NCI-H82 (cell line): ENCODE results near the gene KLHDC10.
"Not testable (repeated sequence)": the region's sequence is repeated elsewhere in the genome, so short reads cannot be mapped to it uniquely, and the experiment has no call there.

Experiments used
- DNase-seq: peaks from one replicate; lab custom pipeline; 2025; lab: John Stamatoyannopoulos, UW

KLHDC10 gene

DNA sequence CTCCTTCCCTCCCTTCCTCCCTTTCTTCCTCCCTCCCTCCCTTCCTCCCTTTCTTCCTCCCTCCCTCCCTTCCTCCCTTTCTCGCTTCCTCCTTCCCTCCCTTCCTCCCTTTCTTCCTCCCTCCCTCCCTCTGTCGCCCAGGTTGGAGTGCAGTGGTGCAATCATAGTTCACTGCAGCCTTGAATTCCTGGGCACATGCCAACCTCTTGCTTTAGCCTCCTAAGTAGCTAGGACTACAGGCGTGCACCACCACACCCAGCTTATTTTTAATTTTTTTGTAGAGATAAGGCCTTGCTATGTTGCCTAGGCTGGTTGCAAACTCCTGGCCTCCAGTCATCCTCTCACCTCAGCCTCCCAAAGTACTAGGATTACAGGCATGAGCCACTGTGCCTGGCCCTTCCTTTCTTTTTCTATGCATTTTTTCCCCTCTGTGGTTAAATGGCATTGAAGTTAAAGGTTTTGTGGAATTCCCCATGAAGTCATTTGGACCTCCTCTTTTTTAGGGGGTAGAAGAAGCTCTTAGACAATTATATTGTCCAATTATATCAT, 9.6 kb downstream of the KLHDC10 start:
- DNase-seq: no peak

GRCh38 chr7:130083497-130083896, 13.2 kb downstream of the KLHDC10 start:
- not testable (repeated sequence) for DNase-seq

DNA sequence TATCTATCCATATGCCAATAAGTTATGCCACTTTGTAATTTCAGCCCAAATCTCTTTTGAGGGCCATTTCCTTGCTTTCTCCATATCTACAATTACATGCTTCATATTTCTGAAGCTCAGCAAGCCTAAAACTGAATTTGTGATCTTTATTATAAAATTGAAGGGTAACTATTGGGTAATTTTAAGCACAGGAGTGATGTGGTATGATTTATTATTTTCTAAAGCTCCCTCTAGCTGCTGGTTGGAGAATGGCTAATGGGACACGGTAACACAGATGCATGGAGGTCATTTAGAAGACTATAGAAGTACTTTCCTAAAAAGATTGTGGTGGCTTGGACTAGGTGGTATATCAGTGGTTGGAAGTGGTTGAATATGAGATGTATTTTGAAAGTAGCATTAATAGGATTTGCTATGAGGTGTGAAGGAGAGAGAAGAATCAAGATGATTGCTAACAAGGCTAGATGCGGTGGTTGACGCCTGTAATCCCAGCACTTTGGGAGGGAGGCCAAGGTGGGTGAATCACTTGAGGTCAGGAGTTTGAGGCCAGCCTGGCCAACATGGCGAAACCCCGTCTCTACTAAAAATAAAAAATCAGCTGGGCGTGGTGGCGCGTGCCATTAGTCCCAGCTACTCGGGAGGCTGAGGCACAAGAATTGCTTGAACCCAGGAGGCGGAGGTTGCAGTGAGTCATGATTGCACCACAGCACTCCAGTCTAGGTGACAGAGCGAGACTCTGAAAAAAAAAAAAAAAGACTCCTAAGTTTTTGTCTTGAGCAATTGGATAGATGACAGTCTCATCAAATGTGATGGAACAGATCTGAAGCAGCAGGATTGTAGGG, 13.9 kb downstream of the KLHDC10 start:
- peak; percentile 18 for DNase-seq

DNA sequence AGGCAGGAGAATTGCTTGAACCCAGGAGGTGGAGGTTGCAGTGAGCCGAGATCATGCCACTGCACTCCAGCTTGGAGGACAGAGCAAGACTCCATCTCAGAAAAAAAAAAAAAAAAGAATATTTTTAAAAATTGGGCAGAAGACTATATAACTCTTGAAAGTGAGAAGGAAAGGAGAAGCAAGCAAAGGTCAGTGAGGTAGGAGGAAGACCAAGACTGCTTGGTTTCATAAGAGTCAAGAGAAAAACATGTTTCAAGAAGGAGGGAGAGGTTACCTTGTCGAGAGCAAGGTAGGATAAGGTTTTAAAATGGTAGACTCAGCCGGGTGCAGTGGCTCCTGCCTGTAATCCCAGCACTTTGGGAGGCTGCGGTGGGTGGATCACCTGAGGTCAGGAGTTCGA, 14.9 kb downstream of the KLHDC10 start:
- DNase-seq: not testable (repeated sequence)

- DNase-seq: no peak
These were observed 16.6 kb downstream of the KLHDC10 start for GRCh38 chr7:130086938-130087337.

- no peak for DNase-seq
These were observed 17.0 kb downstream of the KLHDC10 start for GRCh38 chr7:130087364-130087763.

DNA sequence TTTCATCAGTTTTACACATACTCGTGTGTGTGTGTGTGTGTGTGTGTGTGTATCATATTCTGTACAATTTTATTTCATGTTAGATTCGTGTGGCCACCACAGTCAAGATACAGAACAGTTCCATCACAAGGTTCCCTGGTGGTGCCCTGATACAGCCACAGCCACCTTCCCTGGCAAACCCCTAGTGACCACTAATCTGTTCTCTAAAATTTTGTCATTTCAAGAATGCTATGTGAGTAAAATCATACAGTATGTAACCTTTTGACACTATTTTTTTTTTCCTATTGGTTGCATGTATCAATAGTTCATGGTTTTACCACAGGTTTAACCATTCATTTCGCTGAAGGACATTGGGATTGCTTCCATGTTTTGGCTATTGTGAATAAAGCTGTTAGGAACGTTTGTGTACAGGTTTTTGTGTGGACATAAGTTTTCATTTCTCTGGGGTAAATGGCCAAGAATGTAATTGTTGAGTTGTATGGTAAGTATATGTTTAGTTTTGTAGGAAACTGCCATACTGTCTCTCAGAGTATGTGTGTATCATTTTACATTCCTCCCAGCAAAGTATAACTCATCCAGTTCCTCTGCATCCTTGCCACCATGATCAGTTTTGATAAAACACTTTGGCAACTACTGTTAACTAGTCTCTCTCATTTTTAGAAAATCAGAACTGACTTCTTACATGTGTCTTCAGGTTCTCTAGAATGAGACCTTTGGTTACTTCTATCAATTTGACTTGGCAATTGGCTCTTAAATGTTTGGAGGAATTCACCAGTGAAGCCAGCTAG, 20.6 kb downstream of the KLHDC10 start:
- no peak for DNase-seq

- no peak for DNase-seq
These were observed 21.7 kb downstream of the KLHDC10 start for GRCh38 chr7:130091999-130092398.

- DNase-seq: no peak
These were observed 22.3 kb downstream of the KLHDC10 start for GRCh38 chr7:130092598-130092997.

DNA sequence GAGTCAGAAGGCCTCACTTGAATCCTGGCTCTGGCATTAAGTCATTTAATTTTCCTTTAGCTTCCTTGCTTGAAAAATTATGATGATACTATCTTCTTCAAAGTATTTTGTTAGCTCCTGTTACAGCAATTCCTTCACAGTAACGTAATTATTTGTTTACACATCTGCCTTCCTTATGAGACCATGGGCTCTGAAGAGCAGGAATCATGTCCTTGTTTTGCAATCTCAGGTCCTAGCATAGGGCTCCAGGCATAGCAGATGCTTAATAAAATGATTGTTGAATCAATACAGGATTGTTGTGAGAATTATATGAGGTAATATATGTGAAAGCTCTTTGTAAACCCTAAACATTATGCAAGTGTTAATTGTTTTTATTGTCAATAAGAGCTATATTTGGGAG, 25.5 kb downstream of the KLHDC10 start:
- DNase-seq: no peak

DNA sequence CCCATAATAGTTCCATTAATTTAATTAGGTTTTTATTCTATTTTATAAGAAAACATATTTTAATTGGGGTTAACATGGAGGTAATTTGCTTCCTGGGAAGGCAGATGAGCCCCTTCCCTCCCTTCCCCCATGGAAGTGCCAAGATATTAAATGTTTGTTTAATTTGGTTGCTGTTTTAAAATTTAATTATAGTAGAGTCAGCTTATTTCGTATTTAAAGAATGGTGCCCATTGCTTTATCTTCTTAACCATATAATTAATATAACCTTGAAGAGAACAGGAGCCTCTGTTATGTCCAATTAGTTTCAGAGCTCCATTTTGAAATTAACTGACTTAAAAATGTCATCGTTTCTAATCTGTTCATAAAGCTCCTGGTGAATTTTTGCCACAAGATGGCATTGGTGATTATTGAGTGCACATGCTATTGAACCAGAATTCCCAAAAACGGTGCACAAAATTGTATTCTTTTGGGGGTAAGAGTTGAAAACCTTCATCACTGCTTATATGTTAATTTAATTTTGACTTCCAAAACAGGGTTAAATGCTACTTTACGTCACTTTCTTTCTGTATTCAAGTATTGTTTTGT, 26.0 kb downstream of the KLHDC10 start:
- DNase-seq: no peak

DNA sequence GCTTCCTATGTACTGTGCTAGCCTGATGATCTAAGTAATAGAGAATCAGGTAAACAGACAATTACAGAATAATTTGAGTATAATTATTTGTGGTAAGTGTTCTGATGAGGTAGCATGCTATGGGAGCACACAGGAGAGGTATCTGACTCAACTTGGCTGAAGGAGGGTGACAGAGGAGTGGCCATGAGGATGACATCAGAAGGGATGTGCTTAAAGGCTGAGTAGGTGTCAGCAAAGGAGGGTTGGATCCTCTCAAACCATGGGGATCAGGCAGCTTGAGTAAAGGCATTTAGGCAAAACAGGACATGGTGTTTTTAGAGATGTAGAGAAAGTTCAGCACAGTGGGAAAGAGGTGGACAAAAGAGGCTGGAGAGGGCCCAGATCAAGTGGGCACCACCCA, 29.0 kb downstream of the KLHDC10 start:
- DNase-seq: no peak

GRCh38 chr7:130102588-130102987, 32.3 kb downstream of the KLHDC10 start:
- DNase-seq: no peak

- no peak for DNase-seq
These were observed 37.8 kb downstream of the KLHDC10 start for GRCh38 chr7:130107949-130108674.

- DNase-seq: no peak
These were observed 38.5 kb downstream of the KLHDC10 start for GRCh38 chr7:130108809-130109208.

- no peak for DNase-seq
These were observed 41.8 kb downstream of the KLHDC10 start for GRCh38 chr7:130112093-130112492.

GRCh38 chr7:130112662-130113425, 42.5 kb downstream of the KLHDC10 start:
- no peak for DNase-seq

- not testable (repeated sequence) for DNase-seq
These were observed 43.1 kb downstream of the KLHDC10 start for GRCh38 chr7:130113426-130113805.

GRCh38 chr7:130113887-130114286, 43.6 kb downstream of the KLHDC10 start:
- no peak for DNase-seq

DNA sequence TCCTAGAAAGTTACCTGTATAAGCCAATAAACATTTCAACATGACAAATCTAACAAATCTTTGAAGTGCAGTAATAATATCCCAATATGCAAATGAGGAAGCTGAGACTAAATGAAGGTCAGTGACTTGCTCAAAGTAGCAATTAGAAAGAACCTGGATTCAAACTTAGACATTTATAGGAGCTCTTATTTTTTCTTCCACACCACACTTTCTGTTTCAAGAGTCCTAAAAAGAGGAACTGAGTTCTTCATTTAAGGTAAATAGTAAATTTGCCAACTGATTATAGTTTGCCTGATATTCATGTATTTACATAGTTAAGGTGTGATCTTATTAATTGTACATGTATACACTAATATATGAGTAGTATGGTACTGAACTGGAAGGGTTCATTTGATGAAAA, 44.0 kb downstream of the KLHDC10 start:
- no peak for DNase-seq

- DNase-seq: no peak
These were observed 44.4 kb downstream of the KLHDC10 start for GRCh38 chr7:130114776-130115175.
